ENCODE measurements around the gene ADAM15. TPM values are rescaled to one million over a fixed set of nuclear protein-coding genes. Genes with fewer than 3 reads are reported as not detected.

ADAM15 gene
- total RNA-seq, 4 donors from 2014 or later = 65.4 to 115 (median 100.0) TPM

- no peaks in the 10 kb centered on the region for H3K27me3 ChIP-seq
- H3K9me3 ChIP-seq = no peaks in the 10 kb centered on the region
- H3K27ac ChIP-seq = peak overlapping the region in 1 of 4 donors; percentile 23
- no peaks in the 10 kb centered on the region for H3K36me3 ChIP-seq
- ATAC-seq = peak; percentile 87
- WGBS, 2 donors (ENCODE audit: low coverage in 1 of 2) = 30 to 44% methylated on average over 4 to 6 of the region's 7 CpGs
- H3K4me1 ChIP-seq = peaks cover 0 to 20% (median 7%) of the 10 kb centered on the region in 3 donors
- TF ChIP-seq POLR2AphosphoS5 (IDR thresholded peaks at IDR 0.05) (no peak), CTCF (IDR thresholded peaks at IDR 0.05) (peak in 3 of 4 experiments; percentile 73 to 81 (median 74))
- H3K4me3 ChIP-seq = no peak overlapping the region
Measured at GRCh38 chr1:155044812-155045657, 6.1 kb upstream of the ADAM15 start.

GRCh38 chr1:155048449-155049334 is 2.4 kb upstream of the ADAM15 start:
- TF ChIP-seq EP300 (IDR thresholded peaks at IDR 0.05) = no peak
- TF ChIP-seq POLR2AphosphoS5 (IDR thresholded peaks at IDR 0.05) = no peak
- TF ChIP-seq CTCF (IDR thresholded peaks at IDR 0.05) = no peak
- no peak for TF ChIP-seq POLR2A (IDR thresholded peaks at IDR 0.05)
- H3K27ac ChIP-seq = no peak overlapping the region
- H3K36me3 ChIP-seq = peaks cover 0 to 3% of the 10 kb centered on the region in 2 donors
- no peak overlapping the region for H3K4me3 ChIP-seq
- no peaks in the 10 kb centered on the region for H3K27me3 ChIP-seq
- 82 to 83% methylated on average over 2 to 4 of the region's 8 CpGs for WGBS, 2 donors (ENCODE audit: low coverage in 1 of 2)
- ATAC-seq = no peak
- peaks cover 0 to 50% (median 20%) of the 10 kb centered on the region in 3 donors for H3K4me1 ChIP-seq
- H3K9me3 ChIP-seq = no peaks in the 10 kb centered on the region

GRCh38 chr1:155049651-155050559 is 1.2 kb upstream of the ADAM15 start:
- Histone ChIP-seq H3K27ac (peak overlapping the region; percentile 35 to 96 (median 90)), H3K4me3 (peak overlapping the region; percentile 62 to 65), H3K27me3 (no peaks in the 10 kb centered on the region), H3K4me1 (peaks cover 0 to 52% (median 20%) of the 10 kb centered on the region in 3 donors), H3K9me3 (no peaks in the 10 kb centered on the region), H3K36me3 (peaks cover 0 to 15% of the 10 kb centered on the region in 2 donors)
- 13 to 30% methylated on average over 4 to 8 of the region's 10 CpGs for WGBS, 2 donors (ENCODE audit: low coverage in 1 of 2)
- ATAC-seq = no peak
- TF ChIP-seq EP300 (IDR thresholded peaks at IDR 0.05) (no peak), POLR2AphosphoS5 (IDR thresholded peaks at IDR 0.05) (no peak), POLR2A (IDR thresholded peaks at IDR 0.05) (no peak), CTCF (IDR thresholded peaks at IDR 0.05) (no peak)

GRCh38 chr1:155051342-155051776 is 243 bp downstream of the ADAM15 start:
- no peak for ATAC-seq
- Histone ChIP-seq H3K27ac (peak overlapping the region; percentile 69 to 96 (median 90)), H3K4me1 (peaks cover 0 to 48% (median 17%) of the 10 kb centered on the region in 3 donors), H3K4me3 (peak overlapping the region; percentile 62 to 65), H3K27me3 (no peaks in the 10 kb centered on the region), H3K36me3 (peaks cover 0 to 30% of the 10 kb centered on the region in 2 donors), H3K9me3 (no peaks in the 10 kb centered on the region)
- no CpG with 5 or more reads among the region's 31 CpGs for WGBS, 2 donors (ENCODE audit: low coverage in 1 of 2)
- TF ChIP-seq CTCF (IDR thresholded peaks at IDR 0.05) (peak in 1 of 4 experiments; percentile 2), EP300 (IDR thresholded peaks at IDR 0.05) (no peak), POLR2A (IDR thresholded peaks at IDR 0.05) (peak; percentile 20 to 50), POLR2AphosphoS5 (IDR thresholded peaks at IDR 0.05) (no peak)

All from gastroesophageal sphincter (tissue), 4 donors.